Subcutaneous abdominal adipose tissue (tissue), 5 donors: ENCODE results near the gene UVSSA.
"Not testable (repeated sequence)": the region's sequence is repeated elsewhere in the genome, so short reads cannot be mapped to it uniquely, and the experiment has no call there.

Source experiments
- H3K27ac ChIP-seq: one replicate; pipeline ENCODE4 v1.7.0; 2013; ENCODE audit warnings: low read depth, mild to moderate bottlenecking, inconsistent platforms, low read length, moderate library complexity
- H3K27me3 ChIP-seq, 5 donors: one replicate each; pipeline ENCODE4 v1.7.0; 2013; ENCODE audit warnings: low read length in 5 of 5, inconsistent platforms in 1 of 5; ENCODE audit not compliant: control insufficient read depth in 5 of 5, insufficient read depth in 4 of 5
- H3K36me3 ChIP-seq, 5 donors: one replicate each; pipeline ENCODE4 v1.7.0; 2013; ENCODE audit warnings: low read length in 5 of 5; ENCODE audit not compliant: control insufficient read depth in 5 of 5, insufficient read depth in 5 of 5
- H3K4me1 ChIP-seq, 5 donors: one replicate each; pipeline ENCODE4 v1.7.0; 2013; ENCODE audit warnings: low read length in 5 of 5, mild to moderate bottlenecking in 3 of 5, moderate library complexity in 1 of 5; ENCODE audit not compliant: control insufficient read depth in 5 of 5, insufficient read depth in 5 of 5
- H3K4me3 ChIP-seq, 5 donors: one replicate each; pipeline ENCODE4 v1.7.0; 2013; ENCODE audit warnings: low read length in 5 of 5, low read depth in 1 of 5
- H3K9ac ChIP-seq, 5 donors: one replicate each; pipeline ENCODE4 v1.7.0; 2013; ENCODE audit warnings: low read length in 5 of 5, mild to moderate bottlenecking in 4 of 5, moderate library complexity in 3 of 5
- H3K9me3 ChIP-seq, 5 donors: one replicate each; pipeline ENCODE4 v1.7.0; 2013; ENCODE audit warnings: low read length in 5 of 5; ENCODE audit not compliant: control insufficient read depth in 5 of 5
- donor health status: healthy.
- donor health status: healthy.
- donor health status: healthy.
- donor health status: healthy.
- donor health status: healthy.

Gene UVSSA

DNA sequence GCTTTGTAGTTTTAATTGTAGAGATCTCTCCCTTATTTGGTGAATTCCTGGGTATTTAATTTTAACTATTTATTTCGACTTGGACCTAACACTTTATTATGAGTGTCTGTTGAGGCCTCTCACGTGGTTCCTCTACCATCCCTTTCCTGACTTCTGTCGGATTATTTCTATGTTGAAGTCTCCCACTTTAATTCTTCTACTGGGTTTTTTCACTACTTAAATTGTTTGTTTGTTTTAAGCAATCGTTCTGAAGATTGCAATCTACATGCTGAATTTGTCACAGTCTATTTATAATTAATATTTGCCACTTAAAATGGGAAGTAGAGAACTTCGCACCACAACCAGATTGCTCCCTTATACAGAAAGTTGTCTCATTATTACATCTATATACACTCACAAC lies 80.0 kb downstream of the UVSSA start:
- Histone ChIP-seq H3K36me3 (no peaks in the 10 kb centered on the region), H3K9me3 (no peaks in the 10 kb centered on the region), H3K9ac (no peak overlapping the region), H3K27me3 (peaks cover 0 to 4% (median 0%) of the 10 kb centered on the region in 5 donors), H3K27ac (no peak overlapping the region), H3K4me1 (no peaks in the 10 kb centered on the region), H3K4me3 (no peak overlapping the region)

DNA sequence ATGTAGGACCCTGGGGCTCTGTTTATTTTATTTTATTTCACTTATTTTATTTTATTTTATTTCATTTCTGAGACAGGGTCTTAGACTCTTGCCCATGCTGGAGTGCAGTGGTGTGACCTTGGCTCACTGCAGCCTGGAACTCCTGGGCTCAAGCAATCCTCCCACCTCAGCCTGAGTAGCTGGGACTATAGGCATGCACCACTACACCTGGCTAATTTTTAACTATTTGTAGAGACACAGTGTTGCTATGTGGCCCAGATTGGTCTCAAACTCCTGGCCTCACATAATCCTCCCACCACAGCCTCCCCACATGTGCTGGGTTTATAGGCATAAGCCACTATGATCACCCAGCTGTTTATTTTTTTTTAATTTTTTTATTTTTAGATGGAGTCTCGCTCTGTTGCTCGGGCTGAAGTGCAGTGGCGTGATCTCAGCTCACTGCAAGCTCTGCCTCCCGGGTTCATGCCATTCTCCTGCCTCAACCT lies 96.7 kb downstream of the UVSSA start:
- peaks cover 7 to 19% (median 14%) of the 10 kb centered on the region in 5 donors for H3K27me3 ChIP-seq
- H3K4me3 ChIP-seq, H3K9me3 ChIP-seq, H3K27ac ChIP-seq, H3K9ac ChIP-seq, H3K36me3 ChIP-seq, H3K4me1 ChIP-seq: not testable (repeated sequence)
